ENCODE data around the gene AGAP1. TPM values are rescaled to one million over a fixed set of nuclear protein-coding genes. Genes with fewer than 3 reads are reported as not detected.

Gene AGAP1
- total RNA-seq, 1 experiment from 2014 or later = 18.3 TPM

DNA sequence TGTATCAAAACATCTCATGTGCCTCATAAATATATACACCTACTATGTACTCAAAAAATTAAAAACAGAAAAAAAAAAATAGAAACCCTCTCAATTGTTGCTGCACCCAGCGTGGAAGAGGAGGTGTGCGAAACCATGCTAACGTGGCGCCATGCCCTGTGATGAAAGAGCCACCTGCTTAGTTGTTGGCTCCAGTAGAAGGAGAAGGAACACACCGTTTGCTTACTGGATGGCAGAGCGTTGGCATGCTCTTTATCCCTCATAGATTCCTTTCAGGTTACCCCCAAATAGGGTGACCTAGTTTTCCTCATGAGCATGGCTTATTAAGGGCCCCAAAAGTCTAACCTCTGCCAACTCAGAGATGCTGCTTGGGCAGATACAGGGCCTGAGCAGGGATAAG is 332.1 kb downstream of the AGAP1 start:
- no peak for DNase-seq (ENCODE audit: extremely low read depth, low read depth)

DNA sequence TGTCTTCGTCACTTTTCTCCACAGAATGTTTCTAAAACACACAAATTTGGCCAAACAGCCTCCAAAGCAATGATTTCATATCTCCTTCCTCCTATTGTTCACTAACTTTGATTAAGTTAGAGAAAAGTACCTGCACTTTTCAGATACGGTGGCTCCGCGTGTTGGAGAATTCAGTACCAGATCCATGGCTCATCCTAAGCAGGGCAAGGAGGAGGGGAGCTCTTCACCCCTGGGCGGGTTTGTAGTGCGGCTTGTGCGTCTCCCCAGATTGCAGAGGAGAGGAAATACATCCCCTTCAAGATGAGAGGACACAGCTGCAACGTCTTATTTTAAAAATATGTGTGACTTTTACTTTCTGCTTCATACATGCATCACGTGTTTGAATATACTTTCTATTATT is 333.0 kb downstream of the AGAP1 start:
- no peak for DNase-seq (ENCODE audit: extremely low read depth, low read depth)

GRCh38 chr2:235827585-235827992 is 333.7 kb downstream of the AGAP1 start:
- DNase-seq (ENCODE audit: extremely low read depth, low read depth) = no peak

DNA sequence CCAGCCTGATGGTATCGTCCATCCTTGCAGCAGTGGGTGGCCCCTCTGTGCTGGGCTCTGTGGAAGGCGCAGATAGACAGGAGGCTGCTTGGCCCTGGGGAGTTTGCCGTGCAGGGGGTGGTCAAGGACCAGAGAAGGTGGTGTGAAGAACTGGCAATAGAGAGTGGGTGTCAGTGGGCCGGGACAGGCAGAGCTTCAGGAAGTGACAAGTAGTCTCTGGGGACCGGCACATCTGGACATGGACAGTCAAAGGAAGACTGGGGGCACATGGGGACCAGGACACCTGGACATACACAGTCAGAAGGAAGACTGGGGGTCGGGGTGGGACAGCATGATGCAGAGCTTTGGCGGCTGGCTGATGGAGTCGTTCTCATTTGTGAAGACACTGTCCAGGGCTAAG is 335.9 kb downstream of the AGAP1 start:
- no peak for DNase-seq (ENCODE audit: extremely low read depth, low read depth)

DNA sequence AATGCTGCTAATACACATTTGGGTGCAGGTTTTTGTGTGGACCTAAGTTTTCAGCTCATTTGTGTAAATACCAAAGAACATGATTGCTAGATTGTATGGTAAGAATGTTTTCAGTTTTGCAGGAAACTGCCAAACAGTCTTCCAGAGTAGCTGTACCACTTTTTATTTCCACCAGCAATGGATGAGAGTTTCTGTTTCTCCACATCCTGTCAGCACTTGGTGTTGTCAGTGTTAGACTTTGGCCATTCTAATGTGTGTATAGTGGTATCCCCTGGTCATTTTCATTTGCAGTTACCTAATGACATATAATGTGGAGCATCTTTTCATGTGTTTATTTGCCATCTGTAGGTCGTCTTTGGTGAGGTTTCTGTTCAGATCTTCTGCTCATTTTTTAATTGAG is 337.9 kb downstream of the AGAP1 start:
- no peak for DNase-seq (ENCODE audit: extremely low read depth, low read depth)

DNA sequence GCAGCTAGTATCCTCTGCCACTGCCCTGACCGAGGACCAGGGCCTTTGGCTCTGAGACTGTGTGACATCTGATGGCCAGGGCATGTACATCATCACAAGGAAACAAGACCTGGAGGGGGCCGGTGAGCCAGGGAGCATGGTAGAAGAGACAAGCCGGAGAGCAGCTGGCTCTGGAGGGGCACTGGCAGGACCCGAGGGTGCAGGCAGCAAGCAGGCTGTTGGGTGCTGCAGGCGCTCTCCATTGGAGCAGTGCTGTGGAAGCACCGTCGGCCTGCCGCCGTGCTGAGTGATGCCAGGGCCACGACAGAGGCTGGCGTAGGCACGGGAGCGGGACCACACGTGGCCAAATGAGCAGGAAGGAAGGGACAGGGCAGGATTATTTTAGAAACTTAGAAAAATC is 339.1 kb downstream of the AGAP1 start:
- no peak for DNase-seq (ENCODE audit: extremely low read depth, low read depth)

- DNase-seq (ENCODE audit: extremely low read depth, low read depth) = no peak
Measured at GRCh38 chr2:235833971-235834620, 340.3 kb downstream of the AGAP1 start.

DNA sequence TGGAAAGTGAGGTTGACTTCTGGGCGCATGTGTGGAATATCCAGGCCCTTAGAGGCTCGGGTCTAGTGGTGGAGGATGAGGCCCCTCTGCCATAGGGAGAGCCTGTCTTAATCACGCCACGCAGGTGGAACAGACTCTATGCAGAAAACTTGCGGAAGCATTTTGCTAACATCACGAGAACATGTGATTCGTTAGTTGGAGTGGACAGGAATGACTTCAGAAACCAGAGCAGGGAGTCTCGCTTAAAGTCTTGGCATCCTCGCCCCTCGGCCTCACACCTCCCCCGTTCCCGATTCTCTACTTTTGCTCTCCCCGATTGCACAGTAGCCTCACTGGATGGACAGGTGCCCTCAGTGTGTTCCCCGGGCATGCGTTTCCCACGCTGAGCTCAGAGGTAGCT is 340.9 kb downstream of the AGAP1 start:
- no peak for DNase-seq (ENCODE audit: extremely low read depth, low read depth)

DNA sequence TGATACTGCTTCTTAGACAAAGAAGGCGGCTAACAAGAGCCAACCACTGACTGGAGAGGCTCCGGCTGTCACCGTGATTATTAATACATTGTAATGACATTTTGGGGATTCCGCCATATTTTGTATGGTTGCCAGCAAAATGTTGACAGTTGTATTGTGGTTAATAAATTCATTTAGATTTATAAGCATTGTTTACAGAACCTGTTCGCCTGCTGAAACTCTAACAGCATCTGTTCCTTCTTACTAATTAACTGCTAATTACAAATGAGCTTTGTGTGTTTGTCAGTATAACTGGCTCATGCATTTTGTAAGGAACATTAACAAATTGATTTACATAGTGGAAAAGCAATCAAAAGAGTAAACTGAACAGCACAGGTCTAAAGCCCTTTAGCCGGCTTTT is 342.0 kb downstream of the AGAP1 start:
- DNase-seq (ENCODE audit: extremely low read depth, low read depth) = no peak

GRCh38 chr2:235836491-235836911 is 342.7 kb downstream of the AGAP1 start:
- DNase-seq (ENCODE audit: extremely low read depth, low read depth) = no peak

DNA sequence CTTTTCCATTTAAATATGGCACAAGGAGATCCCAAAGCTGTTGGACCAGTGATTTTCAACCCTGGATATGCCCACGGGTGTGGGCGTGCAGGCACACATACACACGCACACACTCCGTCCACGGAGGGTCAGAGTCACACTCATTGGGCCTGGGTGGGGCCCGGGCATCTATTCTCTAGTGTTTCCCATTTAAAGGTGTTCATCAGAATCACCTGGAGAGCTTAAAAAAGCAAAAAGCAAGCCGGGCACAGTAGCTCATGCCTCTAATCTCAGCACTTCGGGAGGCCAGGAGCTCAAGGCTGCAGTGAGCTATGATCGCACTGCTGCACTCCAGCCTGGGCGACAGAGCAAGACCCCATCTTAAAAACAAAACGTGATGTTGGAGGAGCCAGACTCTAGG is 345.4 kb downstream of the AGAP1 start:
- no peak for DNase-seq (ENCODE audit: extremely low read depth, low read depth)

DNA sequence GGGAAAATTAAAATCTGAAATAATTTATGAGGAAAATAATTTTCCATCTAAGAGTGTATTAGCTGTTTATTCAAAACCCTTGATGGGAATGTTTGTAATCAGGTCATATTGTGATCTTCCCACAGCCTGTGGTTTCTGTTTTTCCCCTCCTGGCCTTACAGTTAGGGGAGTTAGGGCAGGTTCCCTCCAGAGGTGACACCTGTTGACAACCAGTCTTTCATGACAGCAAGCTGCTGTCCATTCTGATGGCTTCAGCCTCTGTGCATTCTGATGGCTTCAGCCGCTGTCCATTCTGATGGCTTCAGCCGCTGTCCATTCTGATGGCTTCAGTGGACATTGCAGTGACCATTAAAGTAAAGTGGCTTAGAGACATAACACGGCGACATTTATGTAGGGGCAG is 346.1 kb downstream of the AGAP1 start:
- DNase-seq (ENCODE audit: extremely low read depth, low read depth) = no peak

- DNase-seq (ENCODE audit: extremely low read depth, low read depth) = no peak
Measured at GRCh38 chr2:235841863-235842262, 348.0 kb downstream of the AGAP1 start.

DNA sequence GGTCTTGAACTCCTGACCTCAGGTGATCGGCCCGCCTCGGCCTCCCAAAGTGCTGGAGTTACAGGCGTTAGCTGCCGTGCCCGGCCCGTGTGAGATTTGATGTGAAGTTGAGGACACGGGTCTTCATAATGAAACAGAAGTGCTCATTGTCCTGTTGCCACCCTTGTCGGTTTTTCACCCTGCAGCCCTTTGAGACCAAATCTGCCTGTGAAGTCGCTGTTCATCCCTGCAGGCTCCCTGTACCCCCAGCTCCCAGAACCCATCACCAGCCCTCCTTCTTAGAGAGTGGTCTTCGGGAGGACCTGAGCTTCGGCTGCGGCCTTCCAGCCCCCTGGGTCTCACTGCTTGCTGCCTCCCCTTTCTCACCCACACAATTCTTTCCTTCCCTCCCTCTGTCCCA is 349.1 kb downstream of the AGAP1 start:
- no peak for DNase-seq (ENCODE audit: extremely low read depth, low read depth)

DNA sequence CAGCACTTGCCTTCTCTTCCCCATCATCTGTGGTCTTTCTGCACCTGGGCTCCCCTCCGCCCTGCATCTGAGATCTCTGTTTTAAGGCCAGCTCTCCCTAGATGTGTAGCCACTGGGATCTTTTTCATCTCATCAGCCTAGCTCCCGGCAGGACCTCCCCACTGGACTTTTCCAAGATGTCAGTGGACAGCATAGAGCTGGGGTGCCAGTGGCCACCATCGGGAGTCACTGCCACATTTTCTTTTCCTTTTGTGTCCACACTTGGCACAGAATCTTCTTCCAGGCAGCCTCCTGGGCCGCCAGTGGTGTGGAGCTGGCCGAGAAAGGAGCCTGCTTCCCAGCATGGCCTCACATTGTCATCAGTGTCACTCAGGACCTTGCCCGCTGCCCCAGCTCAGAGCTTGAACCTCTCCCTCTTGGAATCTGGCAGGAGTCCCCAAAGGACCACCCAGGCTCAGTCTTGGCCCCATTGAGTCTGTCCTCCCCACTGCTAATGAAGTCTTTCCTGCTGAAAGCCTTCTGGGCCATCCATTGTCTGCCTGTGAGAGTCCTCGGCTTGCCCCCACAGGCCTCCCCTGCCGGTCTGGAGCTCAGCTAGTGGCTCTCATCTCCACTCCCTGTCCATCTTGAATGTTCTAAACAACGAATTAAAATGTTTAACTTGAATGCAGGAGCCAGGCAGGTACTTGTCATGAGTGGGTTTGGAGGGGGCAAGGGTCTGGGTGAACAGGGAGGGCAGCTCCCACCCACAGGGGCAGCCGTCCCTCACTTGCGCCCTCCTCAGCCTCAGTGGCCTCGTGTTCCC is 349.9 kb downstream of the AGAP1 start:
- no peak for DNase-seq (ENCODE audit: extremely low read depth, low read depth)

DNA sequence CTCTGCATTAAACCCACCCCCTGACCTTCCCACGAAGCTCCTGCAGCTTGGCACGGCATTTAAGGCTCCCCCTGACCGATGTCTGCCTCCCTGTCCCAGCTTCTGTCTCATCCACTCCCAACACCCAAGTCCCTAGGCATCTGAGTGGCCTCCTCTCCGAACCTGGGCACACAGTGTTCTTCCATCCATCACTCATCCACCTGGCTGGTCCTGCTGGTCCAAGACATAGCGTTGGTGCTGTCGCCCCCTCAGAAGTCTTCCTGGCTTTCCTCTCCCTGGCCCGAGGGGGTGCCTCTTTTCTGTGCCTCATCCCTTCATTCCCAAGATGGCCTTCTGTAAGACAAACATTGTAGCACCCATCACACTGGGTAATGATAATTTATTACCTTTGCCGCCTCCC is 350.7 kb downstream of the AGAP1 start:
- no peak for DNase-seq (ENCODE audit: extremely low read depth, low read depth)

DNA sequence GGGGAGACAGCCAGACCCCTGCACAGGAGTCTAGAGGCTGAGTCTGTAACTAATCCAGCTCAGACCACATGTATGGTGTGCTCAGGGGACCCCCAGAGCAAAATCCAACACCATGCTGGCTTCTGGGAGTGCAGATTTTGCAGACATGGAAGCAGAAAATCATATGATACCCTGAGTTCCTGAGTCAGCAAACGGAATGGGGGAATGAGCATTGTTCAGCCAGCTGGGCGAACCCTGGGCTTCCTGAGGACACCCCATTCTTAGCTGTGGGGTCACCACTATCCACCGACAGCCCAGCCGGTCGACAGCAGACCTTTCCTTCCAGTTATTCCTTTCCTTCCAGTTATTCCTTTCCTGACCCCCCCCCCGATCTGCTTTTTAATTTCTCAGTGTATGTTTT is 351.4 kb downstream of the AGAP1 start:
- DNase-seq (ENCODE audit: extremely low read depth, low read depth) = no peak

GRCh38 chr2:235847576-235847975 is 353.7 kb downstream of the AGAP1 start:
- DNase-seq (ENCODE audit: extremely low read depth, low read depth) = no peak

DNA sequence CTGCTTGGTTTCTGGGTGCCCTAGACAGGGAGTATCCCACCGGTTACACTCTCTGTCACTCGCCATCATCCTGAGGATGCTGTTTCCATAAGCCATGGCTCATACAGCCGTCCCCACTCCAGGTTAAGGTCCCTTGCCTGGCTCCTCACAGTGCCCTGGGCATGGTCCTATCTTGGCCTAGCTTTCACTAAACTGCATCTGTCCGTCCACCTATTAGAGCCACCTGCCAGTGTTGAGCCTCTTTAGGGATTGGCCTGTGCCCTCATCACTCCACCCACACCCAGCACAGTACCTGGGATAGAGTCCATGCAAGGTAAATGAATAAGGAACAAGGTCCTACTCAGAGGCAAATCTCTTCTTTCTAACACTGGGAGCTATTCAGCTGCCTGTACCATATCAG is 354.2 kb downstream of the AGAP1 start:
- DNase-seq (ENCODE audit: extremely low read depth, low read depth) = no peak

DNA sequence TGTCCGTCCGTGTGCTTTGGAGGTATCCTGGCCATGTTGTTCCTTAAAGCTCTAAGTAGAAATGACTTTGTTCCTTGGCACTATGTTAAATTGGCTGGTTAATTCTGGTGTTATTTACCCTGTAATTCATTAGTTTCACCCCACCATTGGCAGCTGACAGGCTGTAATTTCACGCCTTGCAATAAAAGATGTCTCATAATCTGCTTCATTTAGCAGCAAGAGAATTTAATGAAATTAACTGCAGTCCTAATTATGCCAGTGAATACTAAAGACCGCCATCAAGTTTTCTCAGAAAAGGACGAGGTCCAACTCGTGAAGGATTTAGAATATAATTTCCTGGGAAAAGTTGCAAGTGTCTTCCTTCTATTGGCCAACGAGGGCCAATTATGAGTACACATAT is 355.1 kb downstream of the AGAP1 start:
- no peak for DNase-seq (ENCODE audit: extremely low read depth, low read depth)

GRCh38 chr2:235849489-235849888 is 355.6 kb downstream of the AGAP1 start:
- no peak for DNase-seq (ENCODE audit: extremely low read depth, low read depth)

GRCh38 chr2:235850289-235850688 is 356.4 kb downstream of the AGAP1 start:
- no peak for DNase-seq (ENCODE audit: extremely low read depth, low read depth)
